Measurements from ENCODE around the gene CCDC127.
"Not testable (repeated sequence)": the region's sequence is repeated elsewhere in the genome, so short reads cannot be mapped to it uniquely, and the experiment has no call there.

Gene CCDC127, protein sequence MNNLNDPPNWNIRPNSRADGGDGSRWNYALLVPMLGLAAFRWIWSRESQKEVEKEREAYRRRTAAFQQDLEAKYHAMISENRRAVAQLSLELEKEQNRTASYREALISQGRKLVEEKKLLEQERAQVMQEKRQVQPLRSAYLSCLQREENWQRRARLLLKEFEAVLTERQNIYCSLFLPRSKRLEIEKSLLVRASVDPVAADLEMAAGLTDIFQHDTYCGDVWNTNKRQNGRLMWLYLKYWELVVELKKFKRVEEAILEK

GRCh38 chr5:217494-218456, at the start of gene CCDC127, which contains the start of gene SDHA:
Gene CCDC127, minus strand, starts transcription at chr5:218153. Its CDS starts 1,304 bp downstream, at chr5:216849.
Gene SDHA, plus strand, starts transcription at chr5:218320. Its CDS starts 36 bp downstream, at chr5:218356.
- DNase-seq, result peak; percentile 93

GRCh38 chr5:267716-268115, 49.8 kb upstream of the CCDC127 start:
- DNase-seq, result no peak

- DNase-seq, result not testable (repeated sequence)
Measured at GRCh38 chr5:266311-267026, 48.5 kb upstream of the CCDC127 start.

DNA sequence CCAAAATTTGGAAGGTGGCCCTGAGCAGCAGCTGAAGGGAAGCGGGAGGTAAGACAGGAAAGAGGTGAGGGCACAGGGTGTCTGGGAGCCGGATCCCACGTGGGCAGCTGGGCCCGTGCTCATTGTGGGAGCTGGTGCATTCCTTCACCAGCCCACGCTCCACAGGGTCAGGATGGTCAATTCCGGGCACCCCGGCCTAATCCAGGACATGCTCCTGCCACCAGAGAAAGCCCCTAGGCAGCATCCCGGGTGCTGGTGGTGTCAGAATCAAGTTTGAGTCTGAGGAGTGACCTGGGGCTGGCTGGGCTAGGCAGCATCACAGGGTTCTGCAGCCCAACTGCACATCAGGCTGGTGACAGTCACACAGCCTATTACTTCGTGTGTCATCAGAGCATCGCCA, 46.4 kb upstream of the CCDC127 start:
- no peak for DNase-seq

GRCh38 chr5:263275-263974, 45.5 kb upstream of the CCDC127 start:
- not testable (repeated sequence) for DNase-seq

- DNase-seq, result no peak
Measured at GRCh38 chr5:257148-257547, 39.2 kb upstream of the CCDC127 start.

DNA sequence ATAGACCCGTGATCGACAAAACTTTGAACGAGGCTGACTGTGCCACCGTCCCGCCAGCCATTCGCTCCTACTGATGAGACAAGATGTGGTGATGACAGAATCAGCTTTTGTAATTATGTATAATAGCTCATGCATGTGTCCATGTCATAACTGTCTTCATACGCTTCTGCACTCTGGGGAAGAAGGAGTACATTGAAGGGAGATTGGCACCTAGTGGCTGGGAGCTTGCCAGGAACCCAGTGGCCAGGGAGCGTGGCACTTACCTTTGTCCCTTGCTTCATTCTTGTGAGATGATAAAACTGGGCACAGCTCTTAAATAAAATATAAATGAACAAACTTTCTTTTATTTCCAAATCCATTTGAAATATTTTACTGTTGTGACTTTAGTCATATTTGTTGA, 38.4 kb upstream of the CCDC127 start:
- not testable (repeated sequence) for DNase-seq

DNA sequence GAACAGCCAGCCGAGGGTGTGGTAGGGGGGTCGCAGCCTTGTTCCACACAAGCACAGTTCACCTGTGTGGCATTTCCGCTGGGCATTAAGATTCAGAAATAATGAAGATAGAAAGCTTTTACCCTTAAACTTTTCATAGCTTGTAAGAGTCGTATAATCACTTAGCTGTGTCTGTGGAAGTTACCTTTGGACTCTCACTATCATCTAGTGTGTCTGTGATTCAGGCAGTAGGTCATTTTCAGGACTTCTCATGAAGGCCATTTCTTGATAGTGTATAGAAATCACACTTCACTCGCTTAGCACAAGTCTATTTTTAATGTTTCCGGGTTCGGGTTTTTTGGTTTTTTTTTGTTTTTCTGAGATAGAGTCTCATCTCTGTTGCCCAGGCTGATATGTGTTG, 37.2 kb upstream of the CCDC127 start:
- DNase-seq, result not testable (repeated sequence)

DNA sequence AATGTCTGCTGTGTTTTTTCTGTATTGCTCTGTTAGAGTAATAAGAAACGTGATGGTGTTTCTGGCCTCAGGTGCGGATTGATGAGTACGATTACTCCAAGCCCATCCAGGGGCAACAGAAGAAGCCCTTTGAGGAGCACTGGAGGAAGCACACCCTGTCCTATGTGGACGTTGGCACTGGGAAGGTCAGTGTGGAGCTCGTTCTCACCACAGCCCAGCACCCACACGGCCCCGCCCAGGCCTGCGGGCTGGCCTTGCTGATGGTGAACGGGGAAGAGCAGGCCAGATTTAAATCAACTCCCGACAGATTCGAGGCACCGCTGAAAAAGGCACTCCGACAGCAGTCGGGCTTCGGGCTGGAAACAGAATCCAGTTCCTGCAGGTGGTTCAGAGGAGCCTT, 36.4 kb upstream of the CCDC127 start:
- DNase-seq, result not testable (repeated sequence)

DNA sequence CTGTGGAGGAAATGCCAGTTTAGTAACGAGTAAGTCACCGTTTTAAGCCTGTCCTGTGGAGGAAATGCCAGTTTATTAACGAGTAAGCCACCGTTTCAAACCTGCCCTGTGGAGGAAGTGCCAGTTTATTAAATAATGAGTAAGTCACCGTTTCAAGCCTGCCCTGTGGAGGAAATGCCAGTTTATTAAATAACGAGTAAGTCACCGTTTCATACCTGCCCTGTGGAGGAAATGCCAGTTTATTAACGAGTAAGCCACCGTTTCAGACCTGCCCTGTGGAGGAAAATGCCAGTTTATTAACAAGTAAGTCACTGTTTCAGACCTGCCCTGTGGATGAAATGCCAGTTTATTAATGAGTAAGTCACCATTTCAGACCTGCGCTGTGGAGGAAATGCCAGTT, 34.6 kb upstream of the CCDC127 start:
- no peak for DNase-seq

GRCh38 chr5:251975-252374, 34.0 kb upstream of the CCDC127 start:
- not testable (repeated sequence) for DNase-seq

- not testable (repeated sequence) for DNase-seq
Measured at GRCh38 chr5:251538-251937, 33.6 kb upstream of the CCDC127 start.

- not testable (repeated sequence) for DNase-seq
Measured at GRCh38 chr5:251016-251415, 33.1 kb upstream of the CCDC127 start.

- DNase-seq, result not testable (repeated sequence)
Measured at GRCh38 chr5:250396-250795, 32.4 kb upstream of the CCDC127 start.

DNA sequence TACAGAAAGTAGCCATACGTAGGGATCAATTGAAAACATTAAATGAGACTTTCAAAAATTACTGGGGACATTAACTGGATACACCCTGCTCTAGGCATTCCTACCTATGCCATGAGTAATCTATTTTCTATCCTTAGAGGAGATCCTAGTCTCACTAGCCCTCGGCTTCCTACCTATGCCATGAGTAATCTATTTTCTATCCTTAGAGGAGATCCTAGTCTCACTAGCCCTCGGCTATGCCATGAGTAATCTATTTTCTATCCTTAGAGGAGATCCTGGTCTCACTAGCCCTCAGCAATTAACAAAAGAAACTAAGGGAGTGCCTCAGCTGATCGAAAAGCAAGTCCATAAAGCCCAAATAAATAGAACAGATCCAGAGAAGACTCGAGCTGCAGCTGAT, 27.8 kb upstream of the CCDC127 start:
- not testable (repeated sequence) for DNase-seq

- DNase-seq, result not testable (repeated sequence)
Measured at GRCh38 chr5:243683-244367, 25.9 kb upstream of the CCDC127 start.

- not testable (repeated sequence) for DNase-seq
Measured at GRCh38 chr5:241045-241669, 23.2 kb upstream of the CCDC127 start.

GRCh38 chr5:240550-240949, 22.6 kb upstream of the CCDC127 start:
- DNase-seq, result not testable (repeated sequence)

- DNase-seq, result not testable (repeated sequence)
Measured at GRCh38 chr5:237931-238330, 20.0 kb upstream of the CCDC127 start.

GRCh38 chr5:235527-235926, 17.6 kb upstream of the CCDC127 start:
- DNase-seq, result not testable (repeated sequence)

- DNase-seq, result no peak
Measured at GRCh38 chr5:234450-234849, 16.5 kb upstream of the CCDC127 start.
